HG02571 (cell line): ENCODE measurements around the gene CFAP74.

Source experiments
- ATAC-seq: cut with Tn5 transposase; IDR thresholded peaks from one replicate; pipeline ENCODE4 v1.9.1; 2021; ENCODE audit warnings: mild to moderate bottlenecking, moderate library complexity; ENCODE audit not compliant: unreplicated experiment

CFAP74 gene

GRCh38 chr1:2041305-2041704, 37.7 kb upstream of the CFAP74 start:
- ATAC-seq, result no peak

GRCh38 chr1:2039251-2039650, 35.7 kb upstream of the CFAP74 start:
- no peak for ATAC-seq

- ATAC-seq, result no peak
These were observed 34.6 kb upstream of the CFAP74 start for GRCh38 chr1:2038229-2038628.

GRCh38 chr1:2037314-2037979, 33.9 kb upstream of the CFAP74 start:
- no peak for ATAC-seq

GRCh38 chr1:2036287-2036686, 32.7 kb upstream of the CFAP74 start:
- ATAC-seq, result no peak

GRCh38 chr1:2033165-2033564, 29.6 kb upstream of the CFAP74 start:
- ATAC-seq, result no peak

- no peak for ATAC-seq
These were observed 29.2 kb upstream of the CFAP74 start for GRCh38 chr1:2032737-2033136.

- no peak for ATAC-seq
These were observed 28.3 kb upstream of the CFAP74 start for GRCh38 chr1:2031546-2032540.

- no peak for ATAC-seq
These were observed 26.7 kb upstream of the CFAP74 start for GRCh38 chr1:2030076-2030871.

- no peak for ATAC-seq
These were observed 26.0 kb upstream of the CFAP74 start for GRCh38 chr1:2029561-2029960.

GRCh38 chr1:2028870-2029560, 25.4 kb upstream of the CFAP74 start:
- no peak for ATAC-seq

GRCh38 chr1:2027961-2028583, 24.5 kb upstream of the CFAP74 start:
- no peak for ATAC-seq

- no peak for ATAC-seq
These were observed 21.9 kb upstream of the CFAP74 start for GRCh38 chr1:2025491-2025981.

- ATAC-seq, result no peak
These were observed 21.3 kb upstream of the CFAP74 start for GRCh38 chr1:2024887-2025286.

- no peak for ATAC-seq
These were observed 20.9 kb upstream of the CFAP74 start for GRCh38 chr1:2024451-2024850.

- ATAC-seq, result no peak
These were observed 19.6 kb upstream of the CFAP74 start for GRCh38 chr1:2023187-2023586.

GRCh38 chr1:2022063-2022770, 18.6 kb upstream of the CFAP74 start:
- no peak for ATAC-seq

GRCh38 chr1:2021550-2021949, 18.0 kb upstream of the CFAP74 start:
- ATAC-seq, result no peak

- ATAC-seq, result no peak
These were observed 16.7 kb upstream of the CFAP74 start for GRCh38 chr1:2020310-2020655.
